Measurements from ENCODE around the gene ASCC2.

ASCC2 gene

DNA sequence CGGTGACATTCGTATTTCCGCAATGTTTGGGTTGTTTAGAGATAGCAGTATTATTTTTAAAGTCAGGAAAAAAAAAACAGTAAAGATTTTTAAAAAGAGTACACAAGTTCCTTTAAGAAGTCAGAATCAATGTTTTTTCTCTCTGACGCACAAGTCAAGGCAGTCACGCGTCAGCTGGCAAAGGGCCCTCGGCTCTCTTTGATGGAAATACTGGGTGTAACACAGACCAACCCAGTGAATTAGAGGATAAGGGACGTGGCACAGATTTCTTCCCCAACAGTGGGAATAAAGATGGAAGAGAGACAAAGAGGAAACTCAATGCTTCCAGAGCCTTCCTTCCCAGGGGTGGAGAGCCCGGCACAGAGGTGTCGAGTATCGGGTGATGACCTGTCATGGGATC lies 13.4 kb downstream of the ASCC2 start:
- ChIA-PET POLR2A (no interaction called here), CTCF (no interaction called here)
- DNase-seq (ENCODE audit: extremely low spot score) = no peak
- no peak for TF ChIP-seq ARNT (IDR thresholded peaks at IDR 0.05)
- TF ChIP-seq L3MBTL2 (conservative IDR thresholded peaks at IDR 0.05) = no peak

DNA sequence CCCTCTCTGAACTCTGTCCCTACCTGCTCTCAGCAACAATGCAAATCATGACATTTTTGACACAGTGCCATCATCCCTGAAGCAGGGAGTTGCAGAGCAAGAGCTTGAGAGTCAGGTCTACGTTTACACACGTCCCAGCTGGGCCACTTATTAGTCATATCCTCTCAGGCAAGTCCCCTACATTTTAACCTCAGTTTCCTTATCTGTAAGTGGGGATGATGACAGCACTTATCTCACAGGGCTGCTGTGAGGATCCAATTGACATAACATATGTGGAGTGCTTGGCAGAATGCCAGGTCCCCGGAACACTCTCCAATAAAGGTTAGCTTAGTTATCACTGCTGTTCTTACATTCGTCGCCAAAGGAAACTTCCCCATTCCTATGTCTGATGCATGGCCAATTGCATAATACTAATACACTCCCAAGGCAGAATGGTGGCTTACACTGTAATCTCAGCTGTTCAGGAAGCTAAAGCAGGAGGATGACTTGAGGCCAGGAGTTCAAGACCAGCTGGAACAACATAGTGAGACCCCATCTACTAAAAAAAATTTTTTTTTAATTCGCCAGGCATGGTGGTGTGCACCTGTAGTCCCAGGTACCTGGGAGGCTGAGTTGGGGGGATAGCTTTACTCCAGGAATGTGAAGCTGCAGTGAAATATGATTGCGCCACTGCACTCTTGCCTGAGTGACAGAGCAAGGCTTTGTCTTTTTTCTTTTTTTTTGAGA lies 16.6 kb downstream of the ASCC2 start:
- ChIA-PET CTCF (interaction anchor here (0.7 kb wide), 1 partner anchor 136 kb away, joined by 3 read pairs; no protein-coding TSS in a partner anchor), POLR2A (interaction anchor here (1.0 to 1.5 kb wide), 2 partner anchors 16 to 62 kb away, joined by 3 to 6 read pairs; partner anchors contain the start of genes ASCC2 and MTMR3)
- TF ChIP-seq CTBP1 (IDR thresholded peaks at IDR 0.05; ENCODE audit: borderline replicate concordance) (no peak), FOXA1 (IDR thresholded peaks at IDR 0.05) (no peak), ARNT (IDR thresholded peaks at IDR 0.05) (no peak), HDGF (IDR thresholded peaks at IDR 0.05; ENCODE audit: borderline replicate concordance) (no peak), SUZ12 (IDR thresholded peaks at IDR 0.05) (no peak), NFRKB (IDR thresholded peaks at IDR 0.05) (no peak), LEF1 (IDR thresholded peaks at IDR 0.05; ENCODE audit: borderline replicate concordance) (no peak), ZNF384 (IDR thresholded peaks at IDR 0.05) (no peak), ELF4 (IDR thresholded peaks at IDR 0.05) (no peak), FOXK2 (IDR thresholded peaks at IDR 0.05) (no peak), TARDBP (IDR thresholded peaks at IDR 0.05) (no peak), SP1 (IDR thresholded peaks at IDR 0.05) (no peak), FOXM1 (IDR thresholded peaks at IDR 0.05; ENCODE audit: borderline replicate concordance) (no peak), BHLHE40 (IDR thresholded peaks at IDR 0.05; ENCODE audit: borderline replicate concordance) (no peak)
- TF ChIP-seq, protein P1, sequence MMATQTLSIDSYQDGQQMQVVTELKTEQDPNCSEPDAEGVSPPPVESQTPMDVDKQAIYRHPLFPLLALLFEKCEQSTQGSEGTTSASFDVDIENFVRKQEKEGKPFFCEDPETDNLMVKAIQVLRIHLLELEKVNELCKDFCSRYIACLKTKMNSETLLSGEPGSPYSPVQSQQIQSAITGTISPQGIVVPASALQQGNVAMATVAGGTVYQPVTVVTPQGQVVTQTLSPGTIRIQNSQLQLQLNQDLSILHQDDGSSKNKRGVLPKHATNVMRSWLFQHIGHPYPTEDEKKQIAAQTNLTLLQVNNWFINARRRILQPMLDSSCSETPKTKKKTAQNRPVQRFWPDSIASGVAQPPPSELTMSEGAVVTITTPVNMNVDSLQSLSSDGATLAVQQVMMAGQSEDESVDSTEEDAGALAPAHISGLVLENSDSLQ (IDR thresholded peaks at IDR 0.05) = no peak
- DNase-seq (ENCODE audit: extremely low spot score) = no peak

DNA sequence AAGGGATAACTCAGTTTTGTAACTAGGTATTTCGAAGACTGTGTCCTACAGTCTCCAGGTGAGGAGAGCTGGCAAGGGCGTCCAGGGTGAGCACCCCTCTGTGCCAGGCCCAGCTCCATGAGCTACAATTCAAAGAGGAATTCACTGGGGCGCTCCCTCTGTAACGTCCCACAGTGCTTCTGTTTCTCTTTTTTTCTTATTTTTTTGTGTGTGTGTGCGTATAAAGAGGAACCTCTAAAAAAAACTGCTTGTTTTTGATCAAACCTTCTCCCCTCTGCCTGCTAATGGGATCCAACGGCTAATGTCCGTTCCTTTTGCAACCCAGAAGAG lies 17.1 kb downstream of the ASCC2 start:
- CTCF ChIA-PET = interaction anchor here (0.7 kb wide), 2 partner anchors 136 to 355 kb away, joined by 3 to 4 read pairs; no protein-coding TSS in a partner anchor
- DNase-seq (ENCODE audit: extremely low spot score) = no peak

DNA sequence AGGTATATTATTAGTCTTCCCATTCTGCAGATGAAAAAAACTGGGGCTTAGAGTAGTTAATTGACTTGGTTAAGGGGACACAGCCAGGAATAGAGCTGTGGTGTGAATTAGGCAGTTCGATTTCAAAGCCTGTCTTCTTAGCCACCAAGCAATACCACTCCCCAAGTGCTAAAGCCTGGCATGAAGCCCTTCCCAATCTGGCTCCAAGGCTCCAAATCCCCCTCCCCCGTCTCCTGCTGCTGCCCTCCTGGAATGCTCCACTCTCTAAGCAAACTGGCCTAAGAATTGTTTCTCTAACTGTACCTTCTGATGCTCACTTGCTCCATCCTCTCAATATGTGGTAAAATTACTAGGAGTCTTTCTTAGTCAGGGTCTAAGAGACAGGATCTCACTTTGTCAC lies 18.6 kb downstream of the ASCC2 start:
- ChIA-PET CTCF (no interaction called here), POLR2A (no interaction called here)
- TF ChIP-seq SUZ12 (IDR thresholded peaks at IDR 0.05) (no peak), FOXM1 (IDR thresholded peaks at IDR 0.05; ENCODE audit: borderline replicate concordance) (no peak), NFRKB (IDR thresholded peaks at IDR 0.05) (no peak), HDGF (IDR thresholded peaks at IDR 0.05; ENCODE audit: borderline replicate concordance) (no peak), TARDBP (IDR thresholded peaks at IDR 0.05) (no peak), FOXK2 (IDR thresholded peaks at IDR 0.05) (no peak), CTBP1 (IDR thresholded peaks at IDR 0.05; ENCODE audit: borderline replicate concordance) (no peak), BHLHE40 (IDR thresholded peaks at IDR 0.05; ENCODE audit: borderline replicate concordance) (no peak)
- TF ChIP-seq, protein P1 (IDR thresholded peaks at IDR 0.05) = no peak
- DNase-seq (ENCODE audit: extremely low spot score) = no peak

More for the DNA sequence above, 17.1 kb downstream of the ASCC2 start:
- TF ChIP-seq, protein P1 (IDR thresholded peaks at IDR 0.05) = no peak
- TF ChIP-seq FOXA1 (IDR thresholded peaks at IDR 0.05) (no peak), NFRKB (IDR thresholded peaks at IDR 0.05) (no peak), HDGF (IDR thresholded peaks at IDR 0.05; ENCODE audit: borderline replicate concordance) (no peak), SP1 (IDR thresholded peaks at IDR 0.05) (no peak), ARNT (IDR thresholded peaks at IDR 0.05) (no peak), FOXM1 (IDR thresholded peaks at IDR 0.05; ENCODE audit: borderline replicate concordance) (no peak), TARDBP (IDR thresholded peaks at IDR 0.05) (no peak), BHLHE40 (IDR thresholded peaks at IDR 0.05; ENCODE audit: borderline replicate concordance) (no peak), L3MBTL2 (conservative IDR thresholded peaks at IDR 0.05) (no peak), SUZ12 (IDR thresholded peaks at IDR 0.05) (no peak), CTBP1 (IDR thresholded peaks at IDR 0.05; ENCODE audit: borderline replicate concordance) (no peak), LEF1 (IDR thresholded peaks at IDR 0.05; ENCODE audit: borderline replicate concordance) (no peak), ZNF384 (IDR thresholded peaks at IDR 0.05) (no peak), FOXK2 (IDR thresholded peaks at IDR 0.05) (no peak), ELF4 (IDR thresholded peaks at IDR 0.05) (no peak)
- POLR2A ChIA-PET = interaction anchor here (1.0 to 1.5 kb wide), 2 partner anchors 17 to 62 kb away, joined by 3 to 6 read pairs; partner anchors contain the start of genes ASCC2 and MTMR3

DNA sequence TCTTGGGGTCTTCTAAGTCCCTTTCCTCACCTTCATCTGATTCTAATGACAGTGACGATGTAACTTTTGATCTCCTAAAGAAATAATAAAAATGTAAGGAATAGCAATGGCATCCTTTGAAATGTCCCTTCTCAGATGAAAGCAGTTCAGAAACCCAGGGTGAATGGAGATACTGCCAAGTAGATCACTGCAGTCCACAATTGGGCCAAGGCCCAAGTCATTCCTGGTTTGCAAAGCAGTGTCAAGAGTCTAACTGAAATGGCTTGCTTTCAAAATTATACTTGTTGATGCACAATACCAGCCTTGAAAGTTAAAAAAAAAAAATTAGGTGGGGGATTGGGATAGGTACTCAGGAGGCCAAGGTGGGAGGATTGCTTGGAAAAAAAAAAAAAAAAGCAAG lies 20.4 kb downstream of the ASCC2 start:
- DNase-seq (ENCODE audit: extremely low spot score) = no peak
- TF ChIP-seq NFRKB (IDR thresholded peaks at IDR 0.05) (no peak), ZNF384 (IDR thresholded peaks at IDR 0.05) (no peak), FOXM1 (IDR thresholded peaks at IDR 0.05; ENCODE audit: borderline replicate concordance) (no peak), ARNT (IDR thresholded peaks at IDR 0.05) (no peak), FOXA1 (IDR thresholded peaks at IDR 0.05) (no peak), L3MBTL2 (conservative IDR thresholded peaks at IDR 0.05) (no peak), SP1 (IDR thresholded peaks at IDR 0.05) (no peak), CTBP1 (IDR thresholded peaks at IDR 0.05; ENCODE audit: borderline replicate concordance) (no peak)
- POLR2A ChIA-PET = no interaction called here
- CTCF ChIA-PET = no interaction called here

DNA sequence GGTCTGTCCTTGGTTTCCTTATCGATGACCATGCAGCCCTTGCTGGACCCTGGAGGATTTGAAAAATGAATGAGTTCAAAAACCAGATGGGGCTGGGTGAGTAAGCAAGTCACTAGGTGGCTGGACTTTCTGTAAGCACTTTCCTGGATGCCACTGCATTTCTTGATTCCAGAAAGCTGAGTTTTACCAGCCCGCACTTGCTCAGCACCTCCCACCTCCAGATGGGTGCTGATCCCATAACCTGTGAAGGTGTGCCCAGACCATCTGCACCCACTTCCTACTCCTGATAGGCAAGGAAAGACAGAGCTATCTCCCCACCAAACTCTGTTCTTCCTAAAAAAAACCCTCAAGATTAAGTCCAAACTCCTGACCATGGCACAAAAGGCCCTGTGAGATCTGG lies 21.1 kb downstream of the ASCC2 start:
- TF ChIP-seq, protein P1 (IDR thresholded peaks at IDR 0.05) = no peak
- TF ChIP-seq FOXK2 (IDR thresholded peaks at IDR 0.05) = no peak
- no peak for TF ChIP-seq FOXA1 (IDR thresholded peaks at IDR 0.05)
- TF ChIP-seq BHLHE40 (IDR thresholded peaks at IDR 0.05; ENCODE audit: borderline replicate concordance) = no peak
- no peak for TF ChIP-seq HDGF (IDR thresholded peaks at IDR 0.05; ENCODE audit: borderline replicate concordance)
- ChIA-PET CTCF (no interaction called here), POLR2A (no interaction called here)
- no peak for DNase-seq (ENCODE audit: extremely low spot score)

All from HEK293T (cell line).